Fibroblast of lung (primary cell): ENCODE measurements around the gene CCNO. TPM values are rescaled to one million over a fixed set of nuclear protein-coding genes. Genes with fewer than 3 reads are reported as not detected.

Experiments used
- DNase-seq, 2 donors: peaks; one replicate each; pipeline versions ENCODE4 v3.0.0 to v3.0.0-alpha.2; 2010; ENCODE audit warnings: low read depth in 2 of 2
- H2AFZ ChIP-seq: 2 replicates; pipeline ENCODE4 v1.5.1; 2012; ENCODE audit warnings: low read length, control low read depth, inconsistent platforms
- H3K27ac ChIP-seq: 2 replicates; pipeline ENCODE4 v1.5.1; 2011; ENCODE audit warnings: low read length, control low read depth; ENCODE audit not compliant: insufficient read depth
- H3K27me3 ChIP-seq: 2 replicates; pipeline ENCODE4 v1.5.1; 2011; ENCODE audit warnings: mild to moderate bottlenecking, low read length; ENCODE audit not compliant: control insufficient read depth, insufficient read depth
- H3K36me3 ChIP-seq: 2 replicates; pipeline ENCODE4 v1.5.1; 2011; ENCODE audit warnings: low read length; ENCODE audit not compliant: control insufficient read depth, insufficient read depth
- H3K4me1 ChIP-seq: 2 replicates; pipeline ENCODE4 v1.5.1; 2011; ENCODE audit warnings: low read length; ENCODE audit not compliant: control insufficient read depth, insufficient read depth; ENCODE audit errors: extremely low read depth
- H3K4me2 ChIP-seq: 2 replicates; pipeline ENCODE4 v1.5.1; 2011; ENCODE audit warnings: low read length, control low read depth; ENCODE audit not compliant: insufficient read depth; ENCODE audit errors: extremely low read depth
- H3K4me3 ChIP-seq, 4 experiments: fragments of 200-600 bp in 1 of 4; sonication (generic) in 1 of 4; replicated peaks in 1 of 4; 2 replicates each; pipeline ENCODE4 v1.5.1; 2011 to 2016; ENCODE audit warnings: low read length in 4 of 4, low read depth in 3 of 4, mild to moderate bottlenecking in 3 of 4, control low read depth in 2 of 4, inconsistent platforms in 1 of 4, mixed read lengths in 1 of 4; ENCODE audit not compliant: insufficient read depth in 1 of 4; ENCODE audit errors: control extremely low read depth in 1 of 4
- H3K79me2 ChIP-seq: 2 replicates; pipeline ENCODE4 v1.5.1; 2012; ENCODE audit warnings: mild to moderate bottlenecking, low read length, inconsistent platforms; ENCODE audit not compliant: control insufficient read depth, insufficient read depth
- H3K9ac ChIP-seq: 2 replicates; pipeline ENCODE4 v1.5.1; 2011; ENCODE audit warnings: mild to moderate bottlenecking, low read length, control low read depth; ENCODE audit not compliant: insufficient read depth
- H3K9me3 ChIP-seq: 2 replicates; pipeline ENCODE4 v1.5.1; 2012; ENCODE audit warnings: low read depth, low read length; ENCODE audit not compliant: control insufficient read depth, insufficient read depth
- H4K20me1 ChIP-seq: 2 replicates; pipeline ENCODE4 v1.5.1; 2011; ENCODE audit warnings: low read length; ENCODE audit not compliant: control insufficient read depth, insufficient read depth; ENCODE audit errors: extremely low read depth
- EZH2 ChIP-seq: IDR thresholded peaks from 2 replicates; pipeline ENCODE4 v1.5.1; 2012; ENCODE audit warnings: low read length, control low read depth, mild to moderate bottlenecking; ENCODE audit errors: missing control alignments
- polyA plus RNA-seq, 2 donors: library from polyadenylated mRNA; depleted of rRNA in 1 of 2; stranded (reverse) in 1 of 2; unstranded in 1 of 2; fragments of >200 nt; gene quantifications; 2 replicates each; pipeline ENCODE4 v1.2.1, GENCODE V29; 2011 to 2012; ENCODE audit warnings: missing spikeins in 1 of 2
- total RNA-seq: library from RNA; depleted of rRNA; stranded (reverse); fragments of >200 nt; gene quantifications from 2 replicates; pipeline ENCODE4 v1.2.1, GENCODE V29; 2014
- TF ChIP-seq, protein P1 (sequence below), 2 donors: IDR thresholded peaks in 1 of 2; conservative IDR thresholded peaks in 1 of 2; 1 replicate in 1 of 2; 2 replicates in 1 of 2; pipeline ENCODE4 v1.5.1; 2011 to 2012; ENCODE audit warnings: low read length in 2 of 2, control low read depth in 1 of 2, inconsistent platforms in 1 of 2, low read depth in 1 of 2, mild to moderate bottlenecking in 1 of 2

The CCNO gene
- total and polyA plus RNA-seq, 2 donors (not counting 1 experiment from before 2014, with no cell fraction given), result 0.03 TPM; not detected in 1

- no peak overlapping the region for H3K4me2 ChIP-seq
- TF ChIP-seq EZH2, result no peak
- TF ChIP-seq, protein P1, sequence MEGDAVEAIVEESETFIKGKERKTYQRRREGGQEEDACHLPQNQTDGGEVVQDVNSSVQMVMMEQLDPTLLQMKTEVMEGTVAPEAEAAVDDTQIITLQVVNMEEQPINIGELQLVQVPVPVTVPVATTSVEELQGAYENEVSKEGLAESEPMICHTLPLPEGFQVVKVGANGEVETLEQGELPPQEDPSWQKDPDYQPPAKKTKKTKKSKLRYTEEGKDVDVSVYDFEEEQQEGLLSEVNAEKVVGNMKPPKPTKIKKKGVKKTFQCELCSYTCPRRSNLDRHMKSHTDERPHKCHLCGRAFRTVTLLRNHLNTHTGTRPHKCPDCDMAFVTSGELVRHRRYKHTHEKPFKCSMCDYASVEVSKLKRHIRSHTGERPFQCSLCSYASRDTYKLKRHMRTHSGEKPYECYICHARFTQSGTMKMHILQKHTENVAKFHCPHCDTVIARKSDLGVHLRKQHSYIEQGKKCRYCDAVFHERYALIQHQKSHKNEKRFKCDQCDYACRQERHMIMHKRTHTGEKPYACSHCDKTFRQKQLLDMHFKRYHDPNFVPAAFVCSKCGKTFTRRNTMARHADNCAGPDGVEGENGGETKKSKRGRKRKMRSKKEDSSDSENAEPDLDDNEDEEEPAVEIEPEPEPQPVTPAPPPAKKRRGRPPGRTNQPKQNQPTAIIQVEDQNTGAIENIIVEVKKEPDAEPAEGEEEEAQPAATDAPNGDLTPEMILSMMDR (conservative IDR thresholded peaks at IDR 0.05 in 1 of 2, IDR thresholded peaks at IDR 0.05 in 1 of 2; ENCODE audit: low read depth in 1 of 2, low read length in 2 of 2), result no peak
- H3K4me1 ChIP-seq, result no peaks in the 10 kb centered on the region
- H3K79me2 ChIP-seq, result no peaks in the 10 kb centered on the region
- no peak overlapping the region for H3K4me3 ChIP-seq
- H3K9ac ChIP-seq, result no peak overlapping the region
- no peak for DNase-seq
- H3K36me3 ChIP-seq, result no peaks in the 10 kb centered on the region
- no peak overlapping the region for H3K27ac ChIP-seq
- H2AFZ ChIP-seq, result no peak overlapping the region
- H4K20me1 ChIP-seq, result no peaks in the 10 kb centered on the region
- no peaks in the 10 kb centered on the region for H3K27me3 ChIP-seq
- no peaks in the 10 kb centered on the region for H3K9me3 ChIP-seq
Observed at GRCh38 chr5:55211184-55211874, 22.1 kb downstream of the CCNO start.

GRCh38 chr5:55205001-55205400 is 28.4 kb downstream of the CCNO start:
- H3K4me3 ChIP-seq, result no peak overlapping the region
- peaks cover under 1% of the 10 kb centered on the region for H3K27me3 ChIP-seq
- no peak overlapping the region for H3K27ac ChIP-seq
- no peaks in the 10 kb centered on the region for H3K79me2 ChIP-seq
- H3K4me1 ChIP-seq, result no peaks in the 10 kb centered on the region
- no peak for TF ChIP-seq EZH2
- TF ChIP-seq, protein P1 (conservative IDR thresholded peaks at IDR 0.05 in 1 of 2, IDR thresholded peaks at IDR 0.05 in 1 of 2; ENCODE audit: low read depth in 1 of 2, low read length in 2 of 2), result no peak
- H3K36me3 ChIP-seq, result no peaks in the 10 kb centered on the region
- H3K4me2 ChIP-seq, result no peak overlapping the region
- DNase-seq, result no peak
- H3K9ac ChIP-seq, result no peak overlapping the region
- H4K20me1 ChIP-seq, result no peaks in the 10 kb centered on the region
- H3K9me3 ChIP-seq, result no peaks in the 10 kb centered on the region
- no peak overlapping the region for H2AFZ ChIP-seq

DNA sequence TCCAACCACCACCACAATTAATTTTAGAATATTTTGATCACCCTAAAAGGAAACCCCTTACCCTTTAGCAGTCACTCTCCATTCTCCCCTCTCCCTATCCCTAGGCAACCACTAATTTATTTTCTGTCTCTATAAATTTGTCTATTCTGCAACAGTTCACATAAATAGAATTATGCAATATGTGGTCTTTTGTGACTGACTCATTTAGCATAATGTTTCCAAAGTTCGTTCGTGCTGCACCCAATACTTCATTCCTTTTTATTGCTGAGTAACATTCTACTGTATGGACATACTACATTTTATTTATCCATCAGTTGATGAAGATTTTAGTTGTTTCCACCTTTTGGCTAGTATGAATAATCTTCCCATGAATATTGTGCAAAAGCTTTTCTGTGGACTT is 42.2 kb downstream of the CCNO start:
- H3K27me3 ChIP-seq, result peaks cover 16% of the 10 kb centered on the region
- DNase-seq, result peak in 1 of 2 donors; percentile 20

More for the DNA sequence above, 42.2 kb downstream of the CCNO start:
- Histone ChIP-seq H2AFZ (no peak overlapping the region), H3K79me2 (no peaks in the 10 kb centered on the region), H3K27ac (no peak overlapping the region), H3K36me3 (no peaks in the 10 kb centered on the region), H3K4me1 (no peaks in the 10 kb centered on the region), H3K4me2 (no peak overlapping the region), H3K9ac (no peak overlapping the region), H3K9me3 (no peaks in the 10 kb centered on the region), H3K4me3 (no peak overlapping the region), H4K20me1 (no peaks in the 10 kb centered on the region)
- no peak for TF ChIP-seq EZH2
- TF ChIP-seq, protein P1 (conservative IDR thresholded peaks at IDR 0.05 in 1 of 2, IDR thresholded peaks at IDR 0.05 in 1 of 2; ENCODE audit: low read depth in 1 of 2, low read length in 2 of 2), result no peak
